Fibroblast of peridontal ligament (primary cell): Measurements from ENCODE around the gene SELPLG.
A peak's percentile ranks its signal among the peaks of the same experiment; 100 is the strongest.
"Not testable (repeated sequence)": the region's sequence is repeated elsewhere in the genome, so short reads cannot be mapped to it uniquely, and the experiment has no call there.

ENCODE experiments used
- DNase-seq: peaks from one replicate; pipeline ENCODE4 v3.0.0-alpha.2; 2010; ENCODE audit errors: extremely low read depth

SELPLG gene

GRCh38 chr12:108590463-108590862 lies 43.2 kb downstream of the SELPLG start:
- not testable (repeated sequence) for DNase-seq

GRCh38 chr12:108589840-108590229 lies 43.9 kb downstream of the SELPLG start:
- DNase-seq = no peak

- peak; percentile 50 for DNase-seq
These were observed 44.5 kb downstream of the SELPLG start for GRCh38 chr12:108589028-108589839.

GRCh38 chr12:108587826-108588225 lies 45.9 kb downstream of the SELPLG start:
- DNase-seq = no peak

GRCh38 chr12:108586306-108586705 lies 47.4 kb downstream of the SELPLG start:
- DNase-seq = no peak

- no peak for DNase-seq
These were observed 47.8 kb downstream of the SELPLG start for GRCh38 chr12:108585864-108586263.

GRCh38 chr12:108584456-108585065 lies 49.1 kb downstream of the SELPLG start:
- no peak for DNase-seq

- DNase-seq = no peak
These were observed 49.7 kb downstream of the SELPLG start for GRCh38 chr12:108583991-108584390.

GRCh38 chr12:108582978-108583770 lies 50.5 kb downstream of the SELPLG start:
- DNase-seq = no peak

- no peak for DNase-seq
These were observed 51.2 kb downstream of the SELPLG start for GRCh38 chr12:108582509-108582908.

GRCh38 chr12:108581311-108582227 lies 52.1 kb downstream of the SELPLG start:
- no peak for DNase-seq

- no peak for DNase-seq
These were observed 53.2 kb downstream of the SELPLG start for GRCh38 chr12:108580531-108580930.

GRCh38 chr12:108578813-108579212 lies 54.9 kb downstream of the SELPLG start:
- no peak for DNase-seq

GRCh38 chr12:108578264-108578663 lies 55.4 kb downstream of the SELPLG start:
- no peak for DNase-seq

- DNase-seq = no peak
These were observed 56.2 kb downstream of the SELPLG start for GRCh38 chr12:108577458-108577857.

GRCh38 chr12:108576660-108577234 lies 56.9 kb downstream of the SELPLG start:
- no peak for DNase-seq

- peak; percentile 50 for DNase-seq
These were observed 58.3 kb downstream of the SELPLG start for GRCh38 chr12:108575199-108575912.

- DNase-seq = not testable (repeated sequence)
These were observed 59.4 kb downstream of the SELPLG start for GRCh38 chr12:108574276-108574675.

GRCh38 chr12:108573317-108573716 lies 60.4 kb downstream of the SELPLG start:
- DNase-seq = no peak

GRCh38 chr12:108572166-108572790 lies 61.4 kb downstream of the SELPLG start:
- DNase-seq = no peak
